HepG2 (cell line): ENCODE results near the gene USP36. TPM values are rescaled to one million over a fixed set of nuclear protein-coding genes. Genes with fewer than 3 reads are reported as not detected.

ENCODE experiments used
- ERF ChIP-seq: IDR thresholded peaks from 2 replicates; pipeline ENCODE4 v1.6.1; 2018; ENCODE audit warnings: missing biosample characterization, missing genetic modification reagents
- HOXA3 ChIP-seq: sonication (generic); formaldehyde crosslinking; IDR thresholded peaks from 2 replicates; pipeline ENCODE4 v1.5.0; 2020; ENCODE audit warnings: missing genetic modification reagents
- NKX3-1 ChIP-seq: sonication (generic); formaldehyde crosslinking; IDR thresholded peaks from 2 replicates; pipeline ENCODE4 v1.5.0; 2020; ENCODE audit warnings: missing genetic modification reagents
- TAF15 ChIP-seq: fragments of 200-400 bp; formaldehyde crosslinking; IDR thresholded peaks from one replicate; pipeline ENCODE4 v1.6.1; 2018; ENCODE audit warnings: mild to moderate bottlenecking, low read depth, low read length; ENCODE audit not compliant: poor library complexity, severe bottlenecking
- ZNF225 ChIP-seq: sonication (generic); formaldehyde crosslinking; IDR thresholded peaks from 2 replicates; pipeline ENCODE4 v1.4.0; 2020; ENCODE audit warnings: mild to moderate bottlenecking, missing genetic modification reagents
- ZNF441 ChIP-seq: sonication (generic); formaldehyde crosslinking; IDR thresholded peaks from 2 replicates; pipeline ENCODE4 v1.7.0; 2021; ENCODE audit warnings: missing genetic modification reagents, borderline replicate concordance
- ZNF569 ChIP-seq: sonication (generic); formaldehyde crosslinking; IDR thresholded peaks from 2 replicates; pipeline ENCODE4 v1.5.0; 2020; ENCODE audit warnings: mild to moderate bottlenecking, missing genetic modification reagents, moderate library complexity, borderline replicate concordance
- ZNF598 ChIP-seq: sonication (generic); formaldehyde crosslinking; IDR thresholded peaks from 2 replicates; pipeline ENCODE4 v1.5.1; 2020; ENCODE audit warnings: mild to moderate bottlenecking, missing genetic modification reagents, borderline replicate concordance
- ZNF607 ChIP-seq: sonication (generic); formaldehyde crosslinking; IDR thresholded peaks from 2 replicates; pipeline ENCODE4 v1.5.1; 2020; ENCODE audit warnings: missing genetic modification reagents, mild to moderate bottlenecking, borderline replicate concordance
- ZNF644 ChIP-seq: IDR thresholded peaks from 2 replicates; pipeline ENCODE4 v1.6.1; 2016; ENCODE audit warnings: low read depth
- ZNF720 ChIP-seq: sonication (generic); formaldehyde crosslinking; IDR thresholded peaks from 2 replicates; pipeline ENCODE4 v1.4.0; 2020; ENCODE audit warnings: missing genetic modification reagents
- polyA plus RNA-seq, 8 experiments: library from polyadenylated mRNA; depleted of rRNA in 3 of 8; stranded (reverse) in 7 of 8; unstranded in 1 of 8; fragments of >200 nt; fragmentation: Illumina TruSeq in 4 of 8; extraction: Trizol in 4 of 8; gene quantifications; 2 replicates each; pipeline versions ENCODE4 v1.2.1 to v1.2.3, GENCODE V29; 2011 to 2016; ENCODE audit warnings: low read depth in 4 of 8, missing spikeins in 1 of 8, mixed read lengths in 1 of 8; ENCODE audit not compliant: insufficient read depth in 1 of 8
- total RNA-seq, 5 experiments: library from RNA; depleted of rRNA; stranded (reverse); fragments of >200 nt; fragmentation: Illumina TruSeq; extraction: Trizol; gene quantifications; 2 replicates each; pipeline ENCODE4 v1.2.3, GENCODE V29; 2016; ENCODE audit warnings: low read depth in 1 of 5
- TF ChIP-seq, protein P1 (sequence below): sonication (generic); formaldehyde crosslinking; conservative IDR thresholded peaks from 2 replicates; pipeline ENCODE4 v1.5.0; 2020; ENCODE audit warnings: missing genetic modification reagents
- TF ChIP-seq, protein P2 (sequence below): sonication (generic); formaldehyde crosslinking; IDR thresholded peaks from 2 replicates; pipeline ENCODE4 v1.9.0; 2021; ENCODE audit warnings: missing genetic modification reagents, borderline replicate concordance
- TF ChIP-seq, protein P3 (sequence below): sonication (generic); formaldehyde crosslinking; IDR thresholded peaks from 2 replicates; pipeline ENCODE4 v1.5.0; 2020; ENCODE audit warnings: missing genetic modification reagents
- TF ChIP-seq, protein P4 (sequence below): sonication (generic); formaldehyde crosslinking; IDR thresholded peaks from 2 replicates; pipeline ENCODE4 v1.5.1; 2020; ENCODE audit warnings: missing genetic modification reagents, mild to moderate bottlenecking, borderline replicate concordance
- TF ChIP-seq, protein P5 (sequence below): sonication (generic); formaldehyde crosslinking; IDR thresholded peaks from 2 replicates; pipeline ENCODE4 v1.8.1; 2023; ENCODE audit warnings: mild to moderate bottlenecking, moderate library complexity, missing genetic modification reagents
- TF ChIP-seq, protein P6 (sequence below): sonication (generic); formaldehyde crosslinking; IDR thresholded peaks from 2 replicates; pipeline ENCODE4 v1.4.0; 2020; ENCODE audit warnings: missing genetic modification reagents

USP36 gene
- total and polyA plus RNA-seq, 2 of the 13 experiments (the other 11 are each of a cell fraction or from before 2014, with no cell fraction given): 29.6 to 45.9 TPM

DNA sequence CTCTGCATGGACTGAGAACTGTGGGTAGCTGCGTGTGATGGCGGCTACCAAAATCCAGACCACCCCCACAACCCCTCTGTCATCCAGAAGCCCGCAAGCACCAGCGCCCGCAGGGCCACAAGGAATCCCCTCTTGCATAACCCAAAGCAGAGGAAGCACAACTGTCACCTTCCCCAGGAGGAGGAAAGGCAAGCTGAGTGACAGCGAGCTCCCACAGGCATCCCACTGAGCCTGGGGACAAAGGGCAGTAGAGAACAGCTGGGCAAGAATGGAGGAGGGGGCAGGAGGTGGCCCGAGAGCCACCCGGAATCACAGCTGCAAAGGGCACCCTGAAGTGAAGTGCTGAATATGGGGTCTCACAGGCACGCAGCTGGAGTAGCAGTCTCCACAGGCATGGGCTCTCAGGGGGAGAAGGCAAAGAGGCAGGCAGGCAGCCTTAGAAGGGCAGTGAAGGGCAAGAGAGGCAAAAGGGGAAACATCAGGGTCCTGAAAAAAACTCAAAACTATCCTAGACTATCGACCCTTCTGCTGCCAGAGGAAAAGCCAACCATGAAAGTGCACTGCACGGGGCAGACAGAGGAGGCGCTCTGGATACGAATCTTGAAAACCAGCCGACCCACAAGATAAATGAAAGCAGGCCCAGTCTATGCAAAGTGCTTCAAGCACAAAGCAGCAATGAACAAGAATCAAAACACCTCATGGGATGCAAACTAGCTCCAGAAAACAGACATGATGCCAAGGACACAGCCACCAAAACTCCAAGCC is 17.1 kb downstream of the USP36 start (continued):
- TF ChIP-seq, protein P1, sequence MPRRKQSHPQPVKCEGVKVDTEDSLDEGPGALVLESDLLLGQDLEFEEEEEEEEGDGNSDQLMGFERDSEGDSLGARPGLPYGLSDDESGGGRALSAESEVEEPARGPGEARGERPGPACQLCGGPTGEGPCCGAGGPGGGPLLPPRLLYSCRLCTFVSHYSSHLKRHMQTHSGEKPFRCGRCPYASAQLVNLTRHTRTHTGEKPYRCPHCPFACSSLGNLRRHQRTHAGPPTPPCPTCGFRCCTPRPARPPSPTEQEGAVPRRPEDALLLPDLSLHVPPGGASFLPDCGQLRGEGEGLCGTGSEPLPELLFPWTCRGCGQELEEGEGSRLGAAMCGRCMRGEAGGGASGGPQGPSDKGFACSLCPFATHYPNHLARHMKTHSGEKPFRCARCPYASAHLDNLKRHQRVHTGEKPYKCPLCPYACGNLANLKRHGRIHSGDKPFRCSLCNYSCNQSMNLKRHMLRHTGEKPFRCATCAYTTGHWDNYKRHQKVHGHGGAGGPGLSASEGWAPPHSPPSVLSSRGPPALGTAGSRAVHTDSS (CRISPR knock-in tag): no peak
- TF ChIP-seq, protein P2, sequence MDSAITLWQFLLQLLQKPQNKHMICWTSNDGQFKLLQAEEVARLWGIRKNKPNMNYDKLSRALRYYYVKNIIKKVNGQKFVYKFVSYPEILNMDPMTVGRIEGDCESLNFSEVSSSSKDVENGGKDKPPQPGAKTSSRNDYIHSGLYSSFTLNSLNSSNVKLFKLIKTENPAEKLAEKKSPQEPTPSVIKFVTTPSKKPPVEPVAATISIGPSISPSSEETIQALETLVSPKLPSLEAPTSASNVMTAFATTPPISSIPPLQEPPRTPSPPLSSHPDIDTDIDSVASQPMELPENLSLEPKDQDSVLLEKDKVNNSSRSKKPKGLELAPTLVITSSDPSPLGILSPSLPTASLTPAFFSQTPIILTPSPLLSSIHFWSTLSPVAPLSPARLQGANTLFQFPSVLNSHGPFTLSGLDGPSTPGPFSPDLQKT (CRISPR knock-in tag): no peak
- no peak for TF ChIP-seq ZNF607
- no peak for TF ChIP-seq ZNF225 (CRISPR knock-in tag)
- no peak for TF ChIP-seq ERF (CRISPR knock-in tag)
- TF ChIP-seq, protein P3, sequence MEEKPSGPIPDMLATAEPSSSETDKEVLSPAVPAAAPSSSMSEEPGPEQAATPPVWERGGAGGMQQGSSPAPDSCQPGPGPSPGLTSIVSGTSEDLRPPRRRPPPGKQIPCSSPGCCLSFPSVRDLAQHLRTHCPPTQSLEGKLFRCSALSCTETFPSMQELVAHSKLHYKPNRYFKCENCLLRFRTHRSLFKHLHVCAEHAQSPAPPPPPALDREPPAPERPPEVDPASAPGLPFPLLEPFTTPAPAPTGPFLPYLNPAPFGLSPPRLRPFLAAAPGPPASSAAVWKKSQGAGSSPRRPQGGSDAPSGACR (CRISPR knock-in tag): no peak
- TF ChIP-seq TAF15: no peak
- TF ChIP-seq HOXA3 (CRISPR knock-in tag): no peak
- 0 out of 2 replicates have a peak, but pooled peaks have one; percentile 50 for TF ChIP-seq ZNF598 (CRISPR knock-in tag)
- TF ChIP-seq, protein P4, sequence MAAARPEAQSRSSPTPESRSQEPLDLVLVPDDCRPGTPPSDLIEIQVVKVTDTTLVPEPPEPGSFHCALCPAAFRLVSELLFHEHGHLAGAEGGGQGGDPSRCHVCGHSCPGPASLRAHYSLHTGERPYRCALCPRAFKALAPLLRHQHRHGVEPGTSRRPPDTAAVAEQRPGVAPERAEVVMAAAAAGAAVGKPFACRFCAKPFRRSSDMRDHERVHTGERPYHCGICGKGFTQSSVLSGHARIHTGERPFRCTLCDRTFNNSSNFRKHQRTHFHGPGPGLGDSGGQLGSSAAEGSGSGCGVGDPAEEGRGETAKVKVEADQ (CRISPR knock-in tag): no peak
- TF ChIP-seq ZNF720: no peak
- TF ChIP-seq NKX3-1: no peak
- no peak for TF ChIP-seq ZNF644
- TF ChIP-seq, protein P5, sequence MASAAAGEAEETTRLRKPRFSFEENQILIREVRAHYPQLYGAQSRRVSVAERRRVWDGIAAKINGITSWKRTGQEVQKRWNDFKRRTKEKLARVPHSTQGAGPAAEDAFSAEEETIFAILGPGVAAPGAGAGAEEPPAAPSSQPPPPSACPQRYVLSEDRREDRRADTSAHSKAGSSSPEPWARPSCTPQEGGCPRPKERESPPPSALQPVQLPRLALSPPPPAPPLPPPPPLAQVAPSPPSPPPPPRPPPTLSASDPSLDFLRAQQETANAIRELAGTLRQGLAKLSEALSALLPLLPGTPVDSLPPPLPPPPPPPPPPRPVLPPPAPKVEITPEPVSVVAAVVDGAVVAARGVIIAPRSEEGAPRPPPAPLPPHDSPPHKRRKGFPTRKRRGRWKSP (CRISPR knock-in tag): no peak
- TF ChIP-seq, protein P6, sequence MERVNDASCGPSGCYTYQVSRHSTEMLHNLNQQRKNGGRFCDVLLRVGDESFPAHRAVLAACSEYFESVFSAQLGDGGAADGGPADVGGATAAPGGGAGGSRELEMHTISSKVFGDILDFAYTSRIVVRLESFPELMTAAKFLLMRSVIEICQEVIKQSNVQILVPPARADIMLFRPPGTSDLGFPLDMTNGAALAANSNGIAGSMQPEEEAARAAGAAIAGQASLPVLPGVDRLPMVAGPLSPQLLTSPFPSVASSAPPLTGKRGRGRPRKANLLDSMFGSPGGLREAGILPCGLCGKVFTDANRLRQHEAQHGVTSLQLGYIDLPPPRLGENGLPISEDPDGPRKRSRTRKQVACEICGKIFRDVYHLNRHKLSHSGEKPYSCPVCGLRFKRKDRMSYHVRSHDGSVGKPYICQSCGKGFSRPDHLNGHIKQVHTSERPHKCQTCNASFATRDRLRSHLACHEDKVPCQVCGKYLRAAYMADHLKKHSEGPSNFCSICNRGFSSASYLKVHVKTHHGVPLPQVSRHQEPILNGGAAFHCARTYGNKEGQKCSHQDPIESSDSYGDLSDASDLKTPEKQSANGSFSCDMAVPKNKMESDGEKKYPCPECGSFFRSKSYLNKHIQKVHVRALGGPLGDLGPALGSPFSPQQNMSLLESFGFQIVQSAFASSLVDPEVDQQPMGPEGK (CRISPR knock-in tag): no peak
- no peak for TF ChIP-seq ZNF569
- TF ChIP-seq ZNF441 (CRISPR knock-in tag): no peak
